Muscle of arm (tissue), 12 donors: ENCODE results near the gene IGSF8. TPM values are rescaled to one million over a fixed set of nuclear protein-coding genes. Genes with fewer than 3 reads are reported as not detected.
"Not testable (repeated sequence)": the region's sequence is repeated elsewhere in the genome, so short reads cannot be mapped to it uniquely, and the experiment has no call there.

Source experiments
- DNase-seq: peaks from one replicate; pipeline ENCODE4 v3.0.0-alpha.2; 2013
- polyA plus RNA-seq, 12 donors: library from polyadenylated mRNA; unstranded; fragments of 120-200 nt; gene quantifications; one replicate each; pipeline ENCODE4 v1.2.1, GENCODE V29; 2013; ENCODE audit not compliant: insufficient read length in 12 of 12

The IGSF8 gene
- polyA plus RNA-seq, 12 donors: 11.1 to 26.7 (median 18.3) TPM; not detected in 1

DNA sequence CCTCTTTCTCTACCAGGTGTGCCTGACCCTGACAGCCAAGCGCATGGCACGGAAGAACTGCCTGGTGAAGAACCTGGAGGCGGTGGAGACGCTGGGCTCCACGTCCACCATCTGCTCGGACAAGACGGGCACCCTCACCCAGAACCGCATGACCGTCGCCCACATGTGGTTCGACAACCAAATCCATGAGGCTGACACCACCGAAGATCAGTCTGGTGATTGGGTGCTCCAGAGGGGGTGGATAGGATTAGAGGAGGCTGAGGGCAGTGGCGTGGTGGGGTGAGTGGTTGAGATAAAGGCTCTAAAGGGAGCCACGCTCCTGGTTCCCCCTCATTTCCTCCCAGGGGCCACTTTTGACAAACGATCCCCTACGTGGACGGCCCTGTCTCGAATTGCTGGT lies 30.2 kb upstream of the IGSF8 start:
- DNase-seq: no peak

GRCh38 chr1:160127865-160128523 lies 29.6 kb upstream of the IGSF8 start:
- no peak for DNase-seq

DNA sequence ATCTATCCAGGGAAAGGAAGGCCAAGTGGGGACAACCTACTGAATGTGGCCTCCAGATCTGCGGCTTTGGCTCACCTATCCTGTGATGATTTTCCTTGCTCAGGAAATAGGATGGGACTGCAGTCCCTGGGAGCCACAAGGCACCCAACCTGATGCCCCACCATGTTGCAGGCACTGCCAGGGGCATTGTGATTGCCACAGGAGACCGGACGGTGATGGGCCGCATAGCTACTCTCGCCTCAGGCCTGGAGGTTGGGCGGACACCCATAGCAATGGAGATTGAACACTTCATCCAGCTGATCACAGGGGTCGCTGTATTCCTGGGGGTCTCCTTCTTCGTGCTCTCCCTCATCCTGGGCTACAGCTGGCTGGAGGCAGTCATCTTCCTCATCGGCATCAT lies 29.0 kb upstream of the IGSF8 start:
- no peak for DNase-seq

DNA sequence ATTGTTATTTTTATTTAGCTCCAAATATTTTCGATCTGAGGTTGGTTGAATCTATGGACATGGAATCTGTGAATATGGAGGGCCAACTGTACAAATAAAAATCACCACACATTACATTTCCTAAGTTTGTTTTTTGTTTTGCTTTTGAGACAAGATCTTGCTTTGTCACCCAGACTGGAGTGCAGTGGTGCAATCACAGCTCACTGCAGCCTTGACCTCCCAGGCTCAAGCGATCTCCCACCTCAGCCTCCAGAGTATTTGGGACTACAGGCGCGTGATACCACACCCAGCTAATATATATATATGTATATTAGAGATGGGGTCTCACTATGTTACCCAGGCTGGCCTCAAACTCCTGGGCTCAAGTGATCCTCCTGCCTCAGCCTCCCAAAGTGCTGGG lies 27.9 kb upstream of the IGSF8 start:
- not testable (repeated sequence) for DNase-seq

DNA sequence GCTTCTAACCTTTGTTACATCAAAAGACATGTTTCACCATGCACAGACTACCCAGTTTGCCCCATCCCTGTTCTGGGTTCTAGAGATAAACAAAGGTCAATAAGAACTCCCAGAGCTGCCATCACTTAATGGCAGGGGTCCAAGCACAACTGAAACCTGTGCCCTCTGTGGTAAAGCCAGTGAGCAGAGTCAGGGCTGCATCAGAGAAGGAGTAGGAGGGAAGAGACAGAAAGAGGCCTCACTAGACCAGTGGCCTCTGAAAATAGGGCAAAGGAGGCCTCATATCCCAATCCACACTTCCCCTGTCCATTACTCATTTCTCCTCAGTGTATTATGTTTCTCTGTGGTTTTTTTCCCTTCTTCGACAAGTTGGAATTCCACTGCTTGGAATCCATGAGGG lies 27.3 kb upstream of the IGSF8 start:
- no peak for DNase-seq

GRCh38 chr1:160124705-160125478 lies 26.5 kb upstream of the IGSF8 start:
- DNase-seq: no peak

DNA sequence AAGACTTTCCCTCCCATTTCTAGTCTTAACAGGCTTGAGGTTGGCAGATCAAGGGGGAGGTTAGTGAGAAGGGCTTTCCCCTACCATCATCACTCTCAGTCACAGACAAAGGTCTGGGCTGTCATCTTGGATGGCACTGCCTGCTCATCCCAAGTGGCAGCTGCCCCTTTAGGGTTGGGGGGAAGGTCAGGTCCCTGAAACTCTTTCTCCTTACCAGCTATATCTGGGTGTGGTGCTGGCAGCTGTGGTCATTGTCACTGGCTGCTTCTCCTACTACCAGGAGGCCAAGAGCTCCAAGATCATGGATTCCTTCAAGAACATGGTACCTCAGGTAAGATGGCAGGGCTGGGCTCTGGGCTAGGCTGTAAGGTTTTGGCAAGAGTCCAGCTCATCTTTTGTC lies 25.3 kb upstream of the IGSF8 start:
- DNase-seq: no peak

DNA sequence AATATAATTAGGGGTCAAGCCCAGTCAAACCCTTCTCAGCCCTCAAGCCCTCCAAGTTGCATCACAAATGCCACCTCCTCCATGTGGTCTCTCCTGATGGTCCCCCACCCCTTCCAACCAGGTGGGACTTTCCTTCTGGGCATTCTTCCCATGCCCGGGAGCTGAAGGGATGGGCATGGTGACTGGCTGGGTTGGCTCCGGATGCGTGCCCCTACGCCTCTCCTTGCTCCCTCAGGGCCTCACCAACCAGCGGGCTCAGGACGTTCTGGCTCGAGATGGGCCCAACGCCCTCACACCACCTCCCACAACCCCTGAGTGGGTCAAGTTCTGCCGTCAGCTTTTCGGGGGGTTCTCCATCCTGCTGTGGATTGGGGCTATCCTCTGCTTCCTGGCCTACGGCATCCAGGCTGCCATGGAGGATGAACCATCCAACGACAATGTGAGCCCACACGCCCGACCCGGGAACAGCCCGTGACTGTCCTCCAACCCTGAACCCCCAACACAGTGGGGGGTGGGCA lies 24.6 kb upstream of the IGSF8 start:
- no peak for DNase-seq

- DNase-seq: no peak
These were observed 23.0 kb upstream of the IGSF8 start for GRCh38 chr1:160121388-160121787.

DNA sequence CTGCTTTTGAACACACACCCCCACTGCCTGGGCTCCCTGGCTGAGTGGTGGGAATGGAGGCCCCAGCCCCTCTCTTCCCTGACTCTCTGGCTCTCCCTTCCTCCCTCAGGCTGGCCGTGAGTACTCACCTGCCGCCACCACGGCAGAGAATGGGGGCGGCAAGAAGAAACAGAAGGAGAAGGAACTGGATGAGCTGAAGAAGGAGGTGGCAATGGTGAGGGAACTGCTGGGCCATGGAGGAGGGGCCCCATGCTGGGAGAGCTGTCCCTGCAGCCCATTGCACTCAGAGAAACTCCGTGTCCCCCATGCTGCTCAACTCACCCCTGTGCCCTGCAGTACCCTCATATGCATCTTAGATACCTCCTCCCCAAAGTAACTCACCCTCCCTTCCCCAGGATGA lies 22.4 kb upstream of the IGSF8 start:
- DNase-seq: no peak

GRCh38 chr1:160118928-160119327 lies 20.5 kb upstream of the IGSF8 start:
- no peak for DNase-seq

DNA sequence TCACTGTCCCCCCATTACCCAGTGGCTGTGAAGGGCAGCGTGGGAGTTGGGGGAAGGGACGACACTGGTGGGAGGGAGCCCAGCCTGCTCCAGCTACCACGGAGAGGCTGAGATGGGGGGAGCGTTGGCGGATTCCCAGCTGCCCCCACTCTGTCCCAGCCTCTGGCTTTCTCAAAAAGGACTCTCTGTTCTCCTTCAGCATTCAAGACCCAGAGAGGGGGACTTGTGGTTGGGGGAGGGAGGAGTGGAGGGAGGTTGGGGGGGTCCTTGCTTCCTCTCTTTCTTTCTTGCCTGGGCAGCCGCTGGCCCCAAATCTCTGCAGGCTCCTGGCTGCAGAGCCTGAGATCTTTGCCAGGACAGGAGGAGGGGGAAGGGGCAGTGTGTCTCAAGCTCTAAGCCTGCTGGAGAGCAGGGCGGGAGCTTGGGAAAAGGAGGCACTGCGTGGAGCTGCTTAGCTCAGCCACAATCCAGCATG lies 19.3 kb upstream of the IGSF8 start:
- DNase-seq: no peak

GRCh38 chr1:160117300-160117699 lies 18.9 kb upstream of the IGSF8 start:
- no peak for DNase-seq

DNA sequence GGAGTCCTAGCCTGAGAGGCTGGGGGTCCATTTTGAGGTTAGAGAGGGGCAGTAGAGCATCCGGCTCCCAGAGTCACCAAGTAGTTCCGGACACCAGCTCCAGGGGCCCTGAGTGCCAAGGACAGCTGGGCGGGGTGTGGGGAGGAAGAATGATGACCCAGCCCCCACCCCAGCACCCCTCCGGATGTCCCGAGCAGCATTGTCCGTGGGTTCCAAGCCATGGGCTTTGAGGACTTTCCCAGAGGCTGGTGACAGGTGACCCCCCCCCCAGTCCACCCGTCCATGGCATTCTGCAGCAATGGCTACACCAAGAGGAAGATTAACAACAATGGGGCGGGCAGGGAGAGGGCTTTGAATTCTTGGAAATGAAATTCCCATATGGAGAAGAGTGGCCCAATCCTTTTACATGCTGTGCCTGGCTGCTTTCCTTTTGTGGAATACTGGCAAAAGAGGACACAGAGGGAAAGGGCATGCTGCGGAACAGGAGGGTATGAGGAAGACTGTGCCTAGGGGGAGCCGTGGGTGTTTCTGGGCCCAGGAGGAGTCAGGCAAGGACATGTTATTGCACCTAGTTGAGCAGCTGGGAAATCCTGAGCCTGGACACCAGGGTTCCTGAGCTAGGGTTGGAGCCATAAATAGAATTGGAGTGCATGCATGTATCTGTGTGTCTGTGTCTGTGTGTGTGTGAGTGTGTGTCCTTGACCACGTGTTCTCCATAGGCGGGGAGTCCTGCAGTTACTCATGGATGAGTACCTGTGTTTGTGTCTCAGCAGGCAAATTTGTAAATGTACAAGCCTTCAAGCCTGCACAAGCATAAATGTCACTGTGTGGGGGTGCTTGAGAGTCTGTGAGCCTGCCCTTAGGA lies 18.1 kb upstream of the IGSF8 start:
- no peak for DNase-seq

DNA sequence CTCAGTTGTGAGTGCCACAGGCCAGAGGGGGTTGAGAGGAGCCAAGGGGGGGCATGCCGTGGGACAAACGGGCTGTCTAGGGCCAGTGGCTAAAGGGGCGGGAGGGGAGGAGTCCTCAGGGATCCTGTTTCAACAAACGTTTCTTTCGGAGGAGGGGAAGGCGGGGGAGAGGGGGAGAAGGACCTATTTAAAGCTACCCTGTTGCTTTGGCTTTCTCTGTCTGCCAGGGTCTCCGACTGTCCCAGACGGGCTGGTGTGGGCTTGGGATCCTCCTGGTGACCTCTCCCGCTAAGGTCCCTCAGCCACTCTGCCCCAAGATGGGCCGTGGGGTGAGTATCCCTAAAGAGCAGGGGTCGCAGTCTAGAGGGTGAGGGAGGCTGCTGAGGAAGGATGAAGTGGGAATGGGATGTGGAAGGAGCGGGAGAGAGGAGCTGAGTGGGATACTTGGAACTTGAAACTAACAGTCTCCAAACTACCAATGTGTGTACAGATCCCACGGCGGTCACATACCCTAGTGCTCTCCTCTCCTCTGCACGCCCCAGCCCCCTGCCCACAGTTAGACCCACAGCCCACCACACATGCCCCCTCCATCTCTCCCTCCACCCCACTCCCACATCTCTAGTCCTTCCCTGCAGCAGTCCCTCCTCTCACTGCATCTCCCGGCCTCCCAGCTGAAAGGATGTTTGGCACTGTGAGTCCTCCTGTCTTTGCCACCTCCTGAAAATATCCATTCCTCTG lies 17.3 kb upstream of the IGSF8 start, which contains the start of gene ATP1A2:
Gene ATP1A2, plus strand, starts transcription at position 215 of the 738 bp plus-strand sequence. Its CDS starts 103 bp downstream, at position 318.
- DNase-seq: no peak

- no peak for DNase-seq
These were observed 15.7 kb upstream of the IGSF8 start for GRCh38 chr1:160114085-160114484.

DNA sequence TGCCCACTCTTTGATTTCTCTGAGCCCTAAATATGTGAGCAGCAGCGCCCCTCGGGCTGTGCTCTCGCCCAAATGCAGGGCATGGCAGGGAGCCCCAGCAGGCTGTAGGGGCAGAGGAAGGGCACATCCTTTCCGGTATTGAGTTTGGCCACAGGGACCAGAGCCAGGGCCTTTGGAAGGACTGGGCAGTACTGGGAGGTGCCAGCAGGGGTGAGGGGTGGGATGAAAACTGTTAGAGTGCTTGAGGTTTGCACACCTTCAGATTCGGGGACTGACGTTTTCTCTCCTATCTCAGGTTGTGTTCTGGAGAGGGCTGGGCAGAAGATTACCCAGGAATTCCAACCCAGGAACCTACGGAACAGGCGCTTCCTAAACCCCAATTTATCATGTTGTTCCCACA lies 15.0 kb upstream of the IGSF8 start:
- no peak for DNase-seq

DNA sequence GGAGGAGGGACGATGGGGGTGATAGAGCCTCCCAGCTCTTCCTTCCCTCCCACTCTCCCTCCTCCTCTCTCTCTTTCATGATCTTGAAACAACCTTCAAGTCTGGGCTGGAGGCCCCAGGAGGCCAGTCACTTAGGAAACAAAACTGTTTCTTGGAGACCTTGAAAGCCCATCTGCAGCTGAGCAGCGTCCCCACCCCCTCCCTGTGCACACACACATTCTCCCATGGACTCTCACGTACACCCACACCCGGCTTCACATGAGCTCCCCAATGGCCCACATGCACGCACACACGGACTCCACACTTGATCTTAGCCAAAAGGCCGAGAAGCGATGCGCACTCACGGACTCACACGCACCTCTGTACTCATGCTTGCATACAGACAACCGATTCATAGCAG lies 13.9 kb upstream of the IGSF8 start:
- DNase-seq: peak; percentile 79

GRCh38 chr1:160111462-160111861 lies 13.0 kb upstream of the IGSF8 start:
- DNase-seq: not testable (repeated sequence)

DNA sequence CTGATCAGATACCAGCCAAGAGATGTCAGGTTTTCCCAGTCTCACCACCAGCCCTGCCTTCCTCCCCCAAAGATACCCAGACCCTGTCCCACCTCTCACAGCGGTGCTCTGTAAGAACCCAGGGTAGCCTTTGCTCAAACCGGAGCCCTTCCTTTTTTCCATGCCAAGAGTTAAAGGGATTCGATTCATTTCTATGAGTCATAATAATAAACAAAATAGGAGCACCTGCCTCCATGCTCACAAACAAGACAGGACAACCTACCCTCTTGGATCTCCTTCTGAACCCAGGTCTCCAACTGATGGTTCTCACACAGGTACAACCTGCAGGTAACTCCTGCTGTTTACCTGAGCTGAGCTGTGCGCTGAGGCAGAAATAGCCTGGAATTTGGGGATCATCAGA lies 11.3 kb upstream of the IGSF8 start:
- DNase-seq: no peak
